GM21423 (cell line): Measurements from ENCODE around the gene RDH8.
"Not testable (repeated sequence)": the region's sequence is repeated elsewhere in the genome, so short reads cannot be mapped to it uniquely, and the experiment has no call there.

Experiments
- ATAC-seq: cut with Tn5 transposase; IDR thresholded peaks from one replicate; pipeline ENCODE4 v1.9.1; 2021; ENCODE audit warnings: mild to moderate bottlenecking, moderate library complexity; ENCODE audit not compliant: unreplicated experiment

The RDH8 gene

GRCh38 chr19:10005632-10006334 is 7.5 kb upstream of the RDH8 start:
- ATAC-seq, result no peak

- ATAC-seq, result no peak
Observed at GRCh38 chr19:10006335-10006708, 7.0 kb upstream of the RDH8 start.

- no peak for ATAC-seq
Observed at GRCh38 chr19:10006752-10007323, 6.4 kb upstream of the RDH8 start.

GRCh38 chr19:10007371-10008183 is 5.7 kb upstream of the RDH8 start:
- ATAC-seq, result no peak

GRCh38 chr19:10008184-10008765 is 5.0 kb upstream of the RDH8 start:
- ATAC-seq, result no peak

GRCh38 chr19:10009714-10010224 is 3.5 kb upstream of the RDH8 start:
- no peak for ATAC-seq

GRCh38 chr19:10010247-10010691 is 3.0 kb upstream of the RDH8 start, which contains the start of gene COL5A3:
Gene COL5A3, minus strand, starts transcription at chr19:10010504. Its CDS starts 119 bp downstream, at chr19:10010385.
- no peak for ATAC-seq

GRCh38 chr19:10010939-10011338 is 2.3 kb upstream of the RDH8 start:
- ATAC-seq, result no peak

GRCh38 chr19:10011974-10012373 is 1.3 kb upstream of the RDH8 start:
- no peak for ATAC-seq

GRCh38 chr19:10013834-10014618 is 743 bp downstream of the RDH8 start:
- no peak for ATAC-seq

- ATAC-seq, result no peak
Observed at GRCh38 chr19:10018263-10018662, 5.0 kb downstream of the RDH8 start.

GRCh38 chr19:10018786-10019185 is 5.5 kb downstream of the RDH8 start:
- ATAC-seq, result no peak

GRCh38 chr19:10019246-10019645 is 6.0 kb downstream of the RDH8 start:
- no peak for ATAC-seq

GRCh38 chr19:10020851-10021250 is 7.6 kb downstream of the RDH8 start:
- ATAC-seq, result no peak

- no peak for ATAC-seq
Observed at GRCh38 chr19:10021446-10021845, 8.2 kb downstream of the RDH8 start.

GRCh38 chr19:10021863-10022262 is 8.6 kb downstream of the RDH8 start:
- no peak for ATAC-seq

- not testable (repeated sequence) for ATAC-seq
Observed at GRCh38 chr19:10023096-10023495, 9.8 kb downstream of the RDH8 start.

- no peak for ATAC-seq
Observed at GRCh38 chr19:10026744-10027143, 13.5 kb downstream of the RDH8 start.

- ATAC-seq, result peak; percentile 55
Observed at GRCh38 chr19:10027158-10027997, 14.1 kb downstream of the RDH8 start.

GRCh38 chr19:10033614-10034013 is 20.3 kb downstream of the RDH8 start:
- no peak for ATAC-seq
